A549 (cell line): ENCODE results near the gene MTCL1. TPM values are rescaled to one million over a fixed set of nuclear protein-coding genes. Genes with fewer than 3 reads are reported as not detected.

Experiments
- ATAC-seq, 2 experiments: fragments of 200-7000 bp in 1 of 2; fragments of >200 bp in 1 of 2; cut with Nextera tagmentation in 1 of 2; cut with Tn5 transposase in 1 of 2; 3 replicates each; pipeline versions ENCODE4 v1.8.0 to v1.9.1; 2018 to 2020; ENCODE audit warnings: mild to moderate bottlenecking in 1 of 2, moderate library complexity in 1 of 2
- CTCF ChIA-PET: fragments of 300-600 bp; sonication (Branson Sonifier 250); formaldehyde crosslinking; extraction: SDS; loops from one replicate; lab custom pipeline; 2021; ENCODE audit warnings: antibody characterized with exemption, inconsistent platforms; lab: Yijun Ruan, JAX
- POLR2A ChIA-PET: fragments of 350-600 bp; formaldehyde crosslinking; extraction: SDS; loops from one replicate; lab custom pipeline; 2021; ENCODE audit warnings: antibody characterized with exemption, inconsistent platforms; lab: Yijun Ruan, JAX
- DNase-seq, 2 experiments: peaks; one replicate each; pipeline versions ENCODE4 v3.0.0 to v3.0.0-alpha.2; 2011 to 2016; ENCODE audit warnings: low read depth in 1 of 2, low spot score in 1 of 2
- FAIRE-seq: peaks from 2 replicates; lab custom pipeline; 2011; peaks lifted over from hg19 to GRCh38; lab: Jason Lieb, UNC
- H3K27ac ChIP-seq, 2 experiments: fragments of >200 bp; sonication (Bioruptor Twin); formaldehyde crosslinking; 3 replicates each; pipeline ENCODE4 v1.5.1; 2016 to 2017
- H3K4me1 ChIP-seq: fragments of >200 bp; sonication (Bioruptor Twin); formaldehyde crosslinking; 3 replicates; pipeline ENCODE4 v1.6.1; 2016
- H3K4me2 ChIP-seq: fragments of >200 bp; sonication (Bioruptor Twin); formaldehyde crosslinking; 3 replicates; pipeline ENCODE4 v1.6.1; 2016
- H3K4me3 ChIP-seq: fragments of >200 bp; sonication (Bioruptor Twin); formaldehyde crosslinking; 3 replicates; pipeline ENCODE4 v1.5.1; 2016
- H3K9me3 ChIP-seq: fragments of >200 bp; sonication (Bioruptor Twin); formaldehyde crosslinking; 3 replicates; pipeline ENCODE4 v1.6.1; 2016
- BHLHE40 ChIP-seq: IDR thresholded peaks from 2 replicates; pipeline ENCODE4 v1.6.1; 2012; ENCODE audit warnings: low read depth, low read length, inconsistent platforms
- CEBPB ChIP-seq, 2 experiments: fragments of >200 bp in 1 of 2; sonication (Bioruptor Twin) in 1 of 2; formaldehyde crosslinking in 1 of 2; IDR thresholded peaks; 2 replicates each; pipeline ENCODE4 v1.6.1; 2012 to 2016
- CHD2 ChIP-seq: fragments of 150-350 bp; IDR thresholded peaks from 2 replicates; pipeline ENCODE4 v1.6.1; 2014; ENCODE audit warnings: low read length; ENCODE audit not compliant: partially characterized antibody
- EHF ChIP-seq: fragments of 250-450 bp; sonication (Bioruptor Pico); IDR thresholded peaks from 2 replicates; pipeline ENCODE4 v1.5.0; 2020; ENCODE audit warnings: mild to moderate bottlenecking
- FOSB ChIP-seq: fragments of 250-450 bp; sonication (Bioruptor Pico); IDR thresholded peaks from 2 replicates; pipeline ENCODE4 v1.5.0; 2020; ENCODE audit warnings: mild to moderate bottlenecking, moderate library complexity
- FOSL2 ChIP-seq, 2 experiments: fragments of 450-650 bp in 1 of 2; fragments of >200 bp in 1 of 2; sonication (Bioruptor Twin) in 1 of 2; formaldehyde crosslinking; IDR thresholded peaks; 2 replicates each; pipeline versions ENCODE4 v1.5.0 to v1.6.1; 2016 to 2020; ENCODE audit warnings: mild to moderate bottlenecking in 1 of 2, moderate library complexity in 1 of 2
- HDAC2 ChIP-seq: fragments of 200-600 bp; sonication (generic); IDR thresholded peaks from 2 replicates; pipeline ENCODE4 v1.6.1; 2016
- JUN ChIP-seq, 2 experiments: fragments of >200 bp; sonication (Bioruptor Twin); formaldehyde crosslinking; IDR thresholded peaks; 2 replicates in 1 of 2; 3 replicates in 1 of 2; pipeline ENCODE4 v1.6.1; 2016 to 2017
- JUNB ChIP-seq: fragments of >200 bp; sonication (Bioruptor Twin); formaldehyde crosslinking; IDR thresholded peaks from 2 replicates; pipeline ENCODE4 v1.6.1; 2016
- MAFK ChIP-seq: fragments of 450-650 bp; IDR thresholded peaks from 2 replicates; pipeline ENCODE4 v1.6.1; 2014; ENCODE audit not compliant: partially characterized antibody
- MAZ ChIP-seq: fragments of 150-350 bp; IDR thresholded peaks from 2 replicates; pipeline ENCODE4 v1.6.1; 2014; ENCODE audit warnings: antibody characterized with exemption, low read depth, low read length, borderline replicate concordance
- PHF8 ChIP-seq: fragments of 200-600 bp; sonication (generic); IDR thresholded peaks from 2 replicates; pipeline ENCODE4 v1.6.1; 2016; ENCODE audit warnings: low read depth, mild to moderate bottlenecking, antibody characterized with exemption, moderate library complexity, borderline replicate concordance
- POLR2AphosphoS2 ChIP-seq: conservative IDR thresholded peaks from 2 replicates; pipeline ENCODE4 v1.6.1; 2012; ENCODE audit warnings: low read length, improper control_type of control experiment, inconsistent platforms
- ZNF302 ChIP-seq: fragments of 250-450 bp; sonication (Bioruptor Pico); IDR thresholded peaks from 2 replicates; pipeline ENCODE4 v1.9.0; 2021; ENCODE audit warnings: inconsistent platforms, mild to moderate bottlenecking, moderate library complexity
- WGBS: methylation state at CpG from one replicate; pipeline ENCODE4 v1.1.6; 2017; ENCODE audit errors: missing lambda C conversion rate; 5-methylcytosine and 5-hydroxymethylcytosine counted together
- polyA plus RNA-seq, 4 experiments: library from polyadenylated mRNA; depleted of rRNA in 3 of 4; stranded (reverse); fragments of >200 nt; fragmentation: RNase III in 1 of 4; extraction: RNeasy Plus Mini Kit Qiagen cat#74134 plus additional on column Dnase treatment in 1 of 4; gene quantifications; 2 replicates in 3 of 4; 3 replicates in 1 of 4; pipeline ENCODE4 v1.2.3, GENCODE V29; 2011 to 2017
- TF ChIP-seq, protein P1 (sequence below): fragments of 250-450 bp; sonication (Bioruptor Pico); IDR thresholded peaks from 2 replicates; pipeline ENCODE4 v1.5.0; 2021; ENCODE audit warnings: mild to moderate bottlenecking, moderate library complexity, borderline replicate concordance
- TF ChIP-seq, protein P2 (sequence below): fragments of >200 bp; sonication (Bioruptor Twin); formaldehyde crosslinking; IDR thresholded peaks from 3 replicates; pipeline ENCODE4 v1.6.1; 2016
- TF ChIP-seq, protein P3 (sequence below): fragments of >200 bp; sonication (Bioruptor Twin); formaldehyde crosslinking; IDR thresholded peaks from 2 replicates; pipeline ENCODE4 v1.6.1; 2016
- TF ChIP-seq, protein P4 (sequence below): IDR thresholded peaks from 2 replicates; pipeline ENCODE4 v1.6.1; 2012
- TF ChIP-seq, protein P5 (sequence below): fragments of 200-600 bp; sonication (generic); IDR thresholded peaks from 2 replicates; pipeline ENCODE4 v1.6.1; 2016; ENCODE audit warnings: antibody characterized with exemption, mild to moderate bottlenecking, moderate library complexity

Gene MTCL1
- polyA plus RNA-seq, 2 of the 4 experiments (the other 2 are of a cell fraction): 44.4 to 49.6 TPM

DNA sequence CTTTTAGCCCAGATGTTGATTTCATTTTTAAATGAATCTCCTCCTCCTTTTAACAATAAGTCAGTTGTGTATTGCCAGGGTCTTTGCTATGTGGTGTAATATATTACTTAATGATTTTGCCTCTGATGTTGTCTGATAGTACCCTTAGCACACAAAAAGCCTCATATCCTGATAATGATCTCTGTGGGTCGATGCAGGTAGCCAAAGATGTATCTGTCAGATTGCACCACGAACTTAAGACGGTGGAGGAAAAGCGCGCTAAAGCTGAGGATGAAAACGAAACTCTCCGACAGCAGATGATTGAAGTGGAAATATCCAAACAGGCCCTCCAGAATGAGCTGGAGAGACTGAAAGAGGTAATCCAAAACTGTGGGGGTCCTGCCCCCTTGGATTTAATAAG, 14.8 kb downstream of the MTCL1 start:
- 82% methylated on average over 7 of the region's 7 CpGs for WGBS
- ChIA-PET POLR2A (no interaction called here), CTCF (no interaction called here)
- Histone ChIP-seq H3K27ac (peak overlapping the region in 1 of 2 experiments; percentile 65; a peak in 2 of 6 replicates), H3K4me3 (no peak overlapping the region), H3K4me1 (peaks cover 95% of the 10 kb centered on the region), H3K4me2 (no peak overlapping the region), H3K9me3 (no peaks in the 10 kb centered on the region)
- TF ChIP-seq, protein P1, sequence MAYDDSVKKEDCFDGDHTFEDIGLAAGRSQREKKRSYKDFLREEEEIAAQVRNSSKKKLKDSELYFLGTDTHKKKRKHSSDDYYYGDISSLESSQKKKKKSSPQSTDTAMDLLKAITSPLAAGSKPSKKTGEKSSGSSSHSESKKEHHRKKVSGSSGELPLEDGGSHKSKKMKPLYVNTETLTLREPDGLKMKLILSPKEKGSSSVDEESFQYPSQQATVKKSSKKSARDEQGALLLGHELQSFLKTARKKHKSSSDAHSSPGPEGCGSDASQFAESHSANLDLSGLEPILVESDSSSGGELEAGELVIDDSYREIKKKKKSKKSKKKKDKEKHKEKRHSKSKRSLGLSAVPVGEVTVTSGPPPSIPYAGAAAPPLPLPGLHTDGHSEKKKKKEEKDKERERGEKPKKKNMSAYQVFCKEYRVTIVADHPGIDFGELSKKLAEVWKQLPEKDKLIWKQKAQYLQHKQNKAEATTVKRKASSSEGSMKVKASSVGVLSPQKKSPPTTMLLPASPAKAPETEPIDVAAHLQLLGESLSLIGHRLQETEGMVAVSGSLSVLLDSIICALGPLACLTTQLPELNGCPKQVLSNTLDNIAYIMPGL (CRISPR knock-in tag): no peak
- TF ChIP-seq MAZ: no peak
- no peak for TF ChIP-seq JUN (IDR thresholded peaks at IDR 0.05)
- TF ChIP-seq, protein P2, sequence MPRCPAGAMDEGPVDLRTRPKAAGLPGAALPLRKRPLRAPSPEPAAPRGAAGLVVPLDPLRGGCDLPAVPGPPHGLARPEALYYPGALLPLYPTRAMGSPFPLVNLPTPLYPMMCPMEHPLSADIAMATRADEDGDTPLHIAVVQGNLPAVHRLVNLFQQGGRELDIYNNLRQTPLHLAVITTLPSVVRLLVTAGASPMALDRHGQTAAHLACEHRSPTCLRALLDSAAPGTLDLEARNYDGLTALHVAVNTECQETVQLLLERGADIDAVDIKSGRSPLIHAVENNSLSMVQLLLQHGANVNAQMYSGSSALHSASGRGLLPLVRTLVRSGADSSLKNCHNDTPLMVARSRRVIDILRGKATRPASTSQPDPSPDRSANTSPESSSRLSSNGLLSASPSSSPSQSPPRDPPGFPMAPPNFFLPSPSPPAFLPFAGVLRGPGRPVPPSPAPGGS: no peak
- TF ChIP-seq PHF8: no peak
- TF ChIP-seq FOSB (CRISPR knock-in tag): no peak
- no peak for TF ChIP-seq EHF
- no peak for TF ChIP-seq POLR2AphosphoS2
- TF ChIP-seq, protein P3, sequence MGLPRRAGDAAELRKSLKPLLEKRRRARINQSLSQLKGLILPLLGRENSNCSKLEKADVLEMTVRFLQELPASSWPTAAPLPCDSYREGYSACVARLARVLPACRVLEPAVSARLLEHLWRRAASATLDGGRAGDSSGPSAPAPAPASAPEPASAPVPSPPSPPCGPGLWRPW: no peak
- no peak for TF ChIP-seq FOSL2 (IDR thresholded peaks at IDR 0.05)
- no peak for TF ChIP-seq FOSL2 (CRISPR knock-in tag; IDR thresholded peaks at IDR 0.05)
- no peak for TF ChIP-seq ZNF302 (CRISPR knock-in tag)
- no peak for TF ChIP-seq MAFK
- TF ChIP-seq, protein P4, sequence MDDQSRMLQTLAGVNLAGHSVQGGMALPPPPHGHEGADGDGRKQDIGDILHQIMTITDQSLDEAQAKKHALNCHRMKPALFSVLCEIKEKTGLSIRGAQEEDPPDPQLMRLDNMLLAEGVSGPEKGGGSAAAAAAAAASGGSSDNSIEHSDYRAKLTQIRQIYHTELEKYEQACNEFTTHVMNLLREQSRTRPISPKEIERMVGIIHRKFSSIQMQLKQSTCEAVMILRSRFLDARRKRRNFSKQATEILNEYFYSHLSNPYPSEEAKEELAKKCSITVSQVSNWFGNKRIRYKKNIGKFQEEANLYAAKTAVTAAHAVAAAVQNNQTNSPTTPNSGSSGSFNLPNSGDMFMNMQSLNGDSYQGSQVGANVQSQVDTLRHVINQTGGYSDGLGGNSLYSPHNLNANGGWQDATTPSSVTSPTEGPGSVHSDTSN: no peak
- DNase-seq (no peak), ATAC-seq (no peak), FAIRE-seq (no peak)

DNA sequence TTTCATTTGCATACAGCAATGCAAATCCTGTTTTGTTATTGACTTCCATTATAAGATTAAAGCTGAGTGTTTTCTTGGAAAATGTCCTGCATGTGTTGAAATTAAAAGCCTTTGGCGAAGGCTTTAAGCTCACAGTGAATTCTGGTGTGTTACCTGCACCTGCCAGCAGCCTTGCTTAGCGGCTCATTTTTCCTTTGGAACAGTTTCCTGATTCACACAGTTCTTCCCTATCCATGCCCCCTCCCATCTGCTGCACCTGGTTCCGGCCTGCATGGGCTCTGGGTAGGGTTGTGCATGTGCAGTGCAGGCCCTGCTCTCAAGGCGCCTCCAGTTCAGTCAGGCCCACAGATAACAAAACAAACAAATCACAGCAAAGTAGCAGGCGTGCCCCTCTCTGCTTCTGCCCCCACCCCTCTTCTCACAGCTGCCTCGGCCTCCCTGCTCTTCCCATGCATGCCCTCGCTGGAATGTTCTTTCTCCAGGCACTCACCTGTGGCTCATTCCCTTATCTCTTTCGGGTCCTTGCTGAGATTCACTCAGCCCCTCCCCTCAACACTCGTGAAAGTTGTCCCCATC, 15.8 kb downstream of the MTCL1 start:
- no peaks in the 10 kb centered on the region for H3K9me3 ChIP-seq
- H3K27ac ChIP-seq: peak overlapping the region; percentile 62 to 85; a peak in 5 of 6 replicates
- FAIRE-seq (no peak), ATAC-seq (peak in 1 of 2 experiments; percentile 43; a peak in 3 of 6 replicates), DNase-seq (no peak)
- POLR2A ChIA-PET: interaction anchor here (1.3 kb wide), 1 partner anchor 9 kb away, joined by 4 read pairs; no protein-coding TSS in a partner anchor
- H3K4me1 ChIP-seq: peaks cover 86% of the 10 kb centered on the region
- H3K4me3 ChIP-seq: no peak overlapping the region
- TF ChIP-seq HDAC2: no peak
- TF ChIP-seq JUNB: no peak
- no peak for TF ChIP-seq CEBPB (IDR thresholded peaks at IDR 0.05)
- no peak for TF ChIP-seq CHD2
- TF ChIP-seq FOSB (CRISPR knock-in tag): no peak
- no peak for TF ChIP-seq BHLHE40
- TF ChIP-seq, protein P5, sequence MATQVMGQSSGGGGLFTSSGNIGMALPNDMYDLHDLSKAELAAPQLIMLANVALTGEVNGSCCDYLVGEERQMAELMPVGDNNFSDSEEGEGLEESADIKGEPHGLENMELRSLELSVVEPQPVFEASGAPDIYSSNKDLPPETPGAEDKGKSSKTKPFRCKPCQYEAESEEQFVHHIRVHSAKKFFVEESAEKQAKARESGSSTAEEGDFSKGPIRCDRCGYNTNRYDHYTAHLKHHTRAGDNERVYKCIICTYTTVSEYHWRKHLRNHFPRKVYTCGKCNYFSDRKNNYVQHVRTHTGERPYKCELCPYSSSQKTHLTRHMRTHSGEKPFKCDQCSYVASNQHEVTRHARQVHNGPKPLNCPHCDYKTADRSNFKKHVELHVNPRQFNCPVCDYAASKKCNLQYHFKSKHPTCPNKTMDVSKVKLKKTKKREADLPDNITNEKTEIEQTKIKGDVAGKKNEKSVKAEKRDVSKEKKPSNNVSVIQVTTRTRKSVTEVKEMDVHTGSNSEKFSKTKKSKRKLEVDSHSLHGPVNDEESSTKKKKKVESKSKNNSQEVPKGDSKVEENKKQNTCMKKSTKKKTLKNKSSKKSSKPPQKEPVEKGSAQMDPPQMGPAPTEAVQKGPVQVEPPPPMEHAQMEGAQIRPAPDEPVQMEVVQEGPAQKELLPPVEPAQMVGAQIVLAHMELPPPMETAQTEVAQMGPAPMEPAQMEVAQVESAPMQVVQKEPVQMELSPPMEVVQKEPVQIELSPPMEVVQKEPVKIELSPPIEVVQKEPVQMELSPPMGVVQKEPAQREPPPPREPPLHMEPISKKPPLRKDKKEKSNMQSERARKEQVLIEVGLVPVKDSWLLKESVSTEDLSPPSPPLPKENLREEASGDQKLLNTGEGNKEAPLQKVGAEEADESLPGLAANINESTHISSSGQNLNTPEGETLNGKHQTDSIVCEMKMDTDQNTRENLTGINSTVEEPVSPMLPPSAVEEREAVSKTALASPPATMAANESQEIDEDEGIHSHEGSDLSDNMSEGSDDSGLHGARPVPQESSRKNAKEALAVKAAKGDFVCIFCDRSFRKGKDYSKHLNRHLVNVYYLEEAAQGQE: no peak
- peak overlapping the region; percentile 51 for H3K4me2 ChIP-seq
- CTCF ChIA-PET: interaction anchor here (0.9 kb wide), 1 partner anchor 80 kb away, joined by 4 read pairs; no protein-coding TSS in a partner anchor
- 68% methylated on average over 9 of the region's 9 CpGs for WGBS
